Endothelial cell of umbilical vein (primary cell): Measurements from ENCODE around the gene CFAP61. TPM values are rescaled to one million over a fixed set of nuclear protein-coding genes. Genes with fewer than 3 reads are reported as not detected.

Experiments
- BruUV-seq: library from RNA; stranded (reverse); fragments of 400-500 nt; replicated peaks from 2 replicates; lab custom pipeline; 2021; lab: Mats Ljungman, UMichigan
- CTCF ChIA-PET: fragments of 300-600, 350-600 bp; sonication (Branson Sonifier 250); formaldehyde crosslinking; loops from one replicate; lab custom pipeline; 2021; ENCODE audit warnings: antibody characterized with exemption, inconsistent platforms; lab: Charles Lee
- POLR2A ChIA-PET: fragments of 300-600, 350-600 bp; sonication (Branson Sonifier 250); formaldehyde crosslinking; loops from one replicate; lab custom pipeline; 2021; ENCODE audit warnings: antibody characterized with exemption, inconsistent platforms; lab: Charles Lee
- DNase-seq: peaks from one replicate; pipeline ENCODE4 v3.0.0-alpha.2; 2011; ENCODE audit warnings: low read depth, low spot score
- FAIRE-seq: peaks from 2 replicates; lab custom pipeline; 2011; peaks lifted over from hg19 to GRCh38; lab: Jason Lieb, UNC
- H2AFZ ChIP-seq: 2 replicates; pipeline ENCODE4 v1.6.0; 2012; ENCODE audit warnings: low read depth, low read length, control low read depth, inconsistent platforms
- H3K27ac ChIP-seq: 2 replicates; pipeline ENCODE4 v1.5.1; 2011; ENCODE audit warnings: low read depth, mild to moderate bottlenecking, control low read depth, low read length, moderate library complexity; ENCODE audit not compliant: insufficient read depth
- H3K27me3 ChIP-seq, 2 experiments: 2 replicates each; pipeline versions ENCODE4 v1.6.0 to v1.6.1; 2011; ENCODE audit warnings: low read length in 2 of 2, mixed read lengths in 1 of 2; ENCODE audit not compliant: control insufficient read depth in 2 of 2, insufficient read depth in 2 of 2
- H3K36me3 ChIP-seq, 2 experiments: 2 replicates in 1 of 2; 3 replicates in 1 of 2; pipeline ENCODE4 v1.5.1; 2011; ENCODE audit warnings: low read length in 2 of 2, mild to moderate bottlenecking in 1 of 2, moderate library complexity in 1 of 2; ENCODE audit not compliant: control insufficient read depth in 2 of 2, insufficient read depth in 2 of 2; ENCODE audit errors: extremely low read depth in 1 of 2
- H3K4me1 ChIP-seq: 3 replicates; pipeline ENCODE4 v1.5.1; 2011; ENCODE audit warnings: mild to moderate bottlenecking, low read length; ENCODE audit not compliant: control insufficient read depth, insufficient read depth; ENCODE audit errors: extremely low read depth
- H3K4me2 ChIP-seq: 2 replicates; pipeline ENCODE4 v1.6.1; 2011; ENCODE audit warnings: low read length, control low read depth, mixed read lengths; ENCODE audit not compliant: insufficient read depth
- H3K4me3 ChIP-seq, 3 experiments: fragments of 200-600 bp in 1 of 3; sonication (generic), shearing (Covaris generic) in 1 of 3; replicated peaks in 1 of 3; 2 replicates each; pipeline ENCODE4 v1.5.1; 2011 to 2016; ENCODE audit warnings: control low read depth in 3 of 3, low read length in 3 of 3, mild to moderate bottlenecking in 2 of 3, inconsistent platforms in 1 of 3, low read depth in 1 of 3, moderate library complexity in 1 of 3; ENCODE audit not compliant: insufficient read depth in 1 of 3
- H3K79me2 ChIP-seq: 2 replicates; pipeline ENCODE4 v1.6.0; 2012; ENCODE audit warnings: low read length, inconsistent platforms; ENCODE audit not compliant: control insufficient read depth, insufficient read depth
- H3K9ac ChIP-seq: replicated peaks from 2 replicates; pipeline ENCODE3; 2011; ENCODE audit warnings: low read length, control low read depth; ENCODE audit not compliant: insufficient read depth; ENCODE audit errors: extremely low read depth
- H3K9me1 ChIP-seq: replicated peaks from 3 replicates; pipeline ENCODE4 v1.6.0; 2011; ENCODE audit warnings: mild to moderate bottlenecking, low read length; ENCODE audit not compliant: control insufficient read depth, insufficient read depth; ENCODE audit errors: extremely low read depth
- H3K9me3 ChIP-seq: replicated peaks from 2 replicates; pipeline ENCODE4 v1.5.1; 2012; ENCODE audit warnings: low read length, inconsistent platforms; ENCODE audit not compliant: control insufficient read depth, insufficient read depth
- H4K20me1 ChIP-seq: replicated peaks from 2 replicates; pipeline ENCODE3; 2011; ENCODE audit warnings: mild to moderate bottlenecking, low read length; ENCODE audit not compliant: control insufficient read depth, insufficient read depth; ENCODE audit errors: extremely low read depth
- CTCF ChIP-seq, 2 donors: IDR thresholded peaks; 1 replicate in 1 of 2; 2 replicates in 1 of 2; pipeline ENCODE4 v1.5.1; 2011; ENCODE audit warnings: low read length in 2 of 2, mild to moderate bottlenecking in 2 of 2, moderate library complexity in 2 of 2, control low read depth in 1 of 2, inconsistent platforms in 1 of 2, low read depth in 1 of 2; ENCODE audit not compliant: insufficient read depth in 1 of 2; ENCODE audit errors: extremely low read depth in 1 of 2
- EZH2 ChIP-seq: IDR thresholded peaks from 2 replicates; pipeline ENCODE4 v1.6.1; 2012; ENCODE audit warnings: borderline replicate concordance, low read depth, mild to moderate bottlenecking, moderate library complexity, low read length, inconsistent platforms; ENCODE audit not compliant: severe bottlenecking
- FOS ChIP-seq: IDR thresholded peaks from 2 replicates; pipeline ENCODE4 v1.6.1; 2011; ENCODE audit warnings: mild to moderate bottlenecking, low read length, moderate library complexity, borderline replicate concordance; ENCODE audit not compliant: insufficient read depth
- GATA2 ChIP-seq: IDR thresholded peaks from 2 replicates; pipeline ENCODE4 v1.7.0; 2011; ENCODE audit warnings: low read depth, mild to moderate bottlenecking, moderate library complexity, mixed read lengths, low read length; ENCODE audit not compliant: insufficient read length, insufficient read depth
- JUN ChIP-seq: IDR thresholded peaks from 2 replicates; pipeline ENCODE4 v1.6.1; 2011; ENCODE audit warnings: borderline replicate concordance, low read depth; ENCODE audit not compliant: insufficient read length, insufficient read depth
- MAX ChIP-seq: IDR thresholded peaks from 2 replicates; pipeline ENCODE4 v1.6.1; 2011; ENCODE audit not compliant: insufficient read depth, insufficient read length
- MYC ChIP-seq: IDR thresholded peaks from one replicate; pipeline ENCODE4 v1.6.1; 2011; ENCODE audit warnings: mild to moderate bottlenecking, low read depth, low read length
- POLR2A ChIP-seq: IDR thresholded peaks from 2 replicates; pipeline ENCODE4 v1.6.1; 2012; ENCODE audit warnings: low read depth, mild to moderate bottlenecking, control low read depth, low read length
- POLR2AphosphoS5 ChIP-seq: IDR thresholded peaks from 2 replicates; pipeline ENCODE4 v1.6.1; 2012; ENCODE audit warnings: low read depth, mild to moderate bottlenecking, control low read depth, low read length, moderate library complexity; ENCODE audit not compliant: insufficient read depth
- dilution Hi-C: fragments of 300-500 bp; cut with MboI; formaldehyde crosslinking; loops from one replicate; pipeline ENCODE4 v1.15.0; 2019; ENCODE audit warnings: low sequenced_read_pairs; ENCODE audit not compliant: extremely low pct_ligation_motif_present
- intact Hi-C: fragments of 100-400 bp; cut with micrococcal nuclease; formaldehyde crosslinking; loops from one replicate; pipeline ENCODE4 v1.10.0; 2022
- polyA plus RNA-seq, 4 experiments: library from polyadenylated mRNA; depleted of rRNA in 3 of 4; stranded (reverse) in 3 of 4; unstranded in 1 of 4; fragments of >200 nt; gene quantifications; 2 replicates each; pipeline versions ENCODE4 v1.2.1 to v1.2.3, GENCODE V29; 2011 to 2012; ENCODE audit warnings: missing spikeins in 1 of 4
- total RNA-seq: library from RNA; stranded (reverse); gene quantifications from 2 replicates; pipeline ENCODE4 v1.2.3, GENCODE V29; 2021

The CFAP61 gene
- total and polyA plus RNA-seq, 2 donors (not counting 3 experiments of a cell fraction or from before 2014, with no cell fraction given), result not detected

- H3K36me3 ChIP-seq, result no peaks in the 10 kb centered on the region
- no peak overlapping the region for H3K27ac ChIP-seq
- ChIA-PET CTCF (no interaction called here), POLR2A (no interaction called here)
- H4K20me1 ChIP-seq, result no peaks in the 10 kb centered on the region
- intact Hi-C loops, result no loop called here
- no peaks in the 10 kb centered on the region for H3K9me3 ChIP-seq
- TF ChIP-seq POLR2A (no peak), JUN (no peak), FOS (no peak), MAX (no peak), GATA2 (no peak), CTCF (IDR thresholded peaks at IDR 0.05; ENCODE audit: extremely low read depth in 1 of 2, insufficient read depth in 1 of 2, low read depth in 1 of 2, low read length in 2 of 2) (no peak), MYC (no peak), EZH2 (no peak), POLR2AphosphoS5 (no peak)
- H2AFZ ChIP-seq, result no peak overlapping the region
- H3K4me3 ChIP-seq, result no peak overlapping the region
- dilution Hi-C loops, result loop anchor here (10.0 kb wide), 1 partner anchor 142 kb away; no protein-coding TSS in a partner anchor
- H3K4me2 ChIP-seq, result no peak overlapping the region
- no peaks in the 10 kb centered on the region for H3K79me2 ChIP-seq
- FAIRE-seq (no peak), DNase-seq (no peak)
- no peaks in the 10 kb centered on the region for H3K9me1 ChIP-seq
- peaks cover 59 to 75% of the 10 kb centered on the region in 2 experiments for H3K27me3 ChIP-seq
- no peak overlapping the region for H3K9ac ChIP-seq
- BruUV-seq, result no TSS peak
- H3K4me1 ChIP-seq, result no peaks in the 10 kb centered on the region
Measured at GRCh38 chr20:20373091-20373571, 320.8 kb downstream of the CFAP61 start.
